Esophagus muscularis mucosa (tissue), 4 donors: ENCODE results near the gene XRN1. TPM values are rescaled to one million over a fixed set of nuclear protein-coding genes. Genes with fewer than 3 reads are reported as not detected.

ENCODE experiments used
- DNase-seq: peaks from one replicate; pipeline ENCODE4 v3.0.0-alpha.2; 2017; ENCODE audit errors: extremely low spot score
- H3K27ac ChIP-seq, 4 donors: fragments of 200-600 bp; sonication (generic); replicated peaks in 1 of 4; 1 replicate in 3 of 4; 2 replicates in 1 of 4; pipeline ENCODE4 v1.5.1; 2016 to 2019; ENCODE audit warnings: mild to moderate bottlenecking in 1 of 4
- H3K27me3 ChIP-seq, 4 donors: fragments of 200-600 bp; sonication (generic); one replicate each; pipeline versions ENCODE4 v1.5.1 to v1.6.0; 2016 to 2019
- H3K36me3 ChIP-seq, 4 donors: fragments of 200-600 bp; sonication (generic); one replicate each; pipeline ENCODE4 v1.5.1; 2016 to 2019
- H3K4me1 ChIP-seq, 4 donors: fragments of 200-600 bp; sonication (generic); one replicate each; pipeline ENCODE4 v1.5.1; 2016 to 2019
- H3K4me3 ChIP-seq, 4 donors: fragments of 200-600 bp; sonication (generic); 1 replicate in 2 of 4; 2 replicates in 2 of 4; pipeline ENCODE4 v1.5.1; 2016 to 2019; ENCODE audit warnings: mild to moderate bottlenecking in 4 of 4, moderate library complexity in 1 of 4
- H3K9me3 ChIP-seq, 4 donors: fragments of 200-600 bp; sonication (generic); 1 replicate in 3 of 4; 2 replicates in 1 of 4; pipeline ENCODE4 v1.5.1; 2016 to 2019
- EP300 ChIP-seq: sonication (generic); formaldehyde crosslinking; IDR thresholded peaks from one replicate; pipeline ENCODE4 v1.6.1; 2017; ENCODE audit warnings: antibody characterized with exemption
- POLR2A ChIP-seq: fragments of 450-650 bp; IDR thresholded peaks from one replicate; pipeline ENCODE4 v1.6.1; 2017; ENCODE audit warnings: antibody characterized with exemption, moderate library complexity, mild to moderate bottlenecking, low read depth
- POLR2AphosphoS5 ChIP-seq, 2 donors: sonication (generic); formaldehyde crosslinking; IDR thresholded peaks; one replicate each; pipeline ENCODE4 v1.6.1; 2017; ENCODE audit warnings: antibody characterized with exemption in 2 of 2
- WGBS: methylation state at CpG from one replicate; pipeline ENCODE4 v1.1.5; 2018; 5-methylcytosine and 5-hydroxymethylcytosine counted together
- intact Hi-C: fragments of 100-400 bp; cut with DNase I; formaldehyde crosslinking; loops from one replicate; pipeline ENCODE4 v1.15.1; 2023
- total RNA-seq, 4 donors: library from RNA; depleted of rRNA; stranded (reverse); fragments of >200 nt; gene quantifications; one replicate each; pipeline versions ENCODE4 v1.1.0 to v1.2.1, GENCODE V29; 2016
- TF ChIP-seq, protein P1 (sequence below), 3 experiments: fragments of 200-600 bp in 2 of 3; fragments of 450-650 bp in 1 of 3; sonication (generic) in 2 of 3; IDR thresholded peaks; one replicate each; pipeline ENCODE4 v1.5.1; 2017 to 2019; ENCODE audit warnings: antibody characterized with exemption in 3 of 3, mild to moderate bottlenecking in 2 of 3, moderate library complexity in 1 of 3

XRN1 gene
- total RNA-seq, 4 donors from 2014 or later = 31.4 to 40.7 (median 34.9) TPM

DNA sequence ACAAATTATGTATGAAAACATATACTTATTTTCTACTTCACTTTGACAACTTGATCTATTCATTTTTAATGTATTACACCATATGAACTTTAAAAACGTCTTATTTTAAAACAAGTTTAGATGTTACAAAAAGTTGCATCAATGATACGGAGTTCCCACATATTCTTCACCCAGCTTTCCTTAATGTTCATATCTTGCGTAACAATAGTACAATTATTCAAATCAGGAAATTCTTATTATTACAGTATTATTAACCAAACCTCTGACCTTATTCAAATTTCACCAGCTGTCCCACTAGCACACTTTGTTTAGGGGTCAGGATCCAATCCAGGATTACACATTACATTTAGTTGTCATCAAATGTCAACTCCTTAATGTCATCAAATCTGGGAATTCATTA is 12.9 kb upstream of the XRN1 start:
- H3K36me3 ChIP-seq = peaks cover 6 to 61% (median 33%) of the 10 kb centered on the region in 4 donors
- 92% methylated on average over 3 of the region's 3 CpGs for WGBS
- intact Hi-C loops = no loop called here
- H3K4me1 ChIP-seq = no peaks in the 10 kb centered on the region
- no peak overlapping the region for H3K4me3 ChIP-seq
- no peaks in the 10 kb centered on the region for H3K9me3 ChIP-seq
- no peak overlapping the region for H3K27ac ChIP-seq
- DNase-seq = no peak
- H3K27me3 ChIP-seq = no peaks in the 10 kb centered on the region
- TF ChIP-seq EP300 (no peak), POLR2AphosphoS5 (IDR thresholded peaks at IDR 0.05) (no peak), POLR2A (no peak)
- TF ChIP-seq, protein P1, sequence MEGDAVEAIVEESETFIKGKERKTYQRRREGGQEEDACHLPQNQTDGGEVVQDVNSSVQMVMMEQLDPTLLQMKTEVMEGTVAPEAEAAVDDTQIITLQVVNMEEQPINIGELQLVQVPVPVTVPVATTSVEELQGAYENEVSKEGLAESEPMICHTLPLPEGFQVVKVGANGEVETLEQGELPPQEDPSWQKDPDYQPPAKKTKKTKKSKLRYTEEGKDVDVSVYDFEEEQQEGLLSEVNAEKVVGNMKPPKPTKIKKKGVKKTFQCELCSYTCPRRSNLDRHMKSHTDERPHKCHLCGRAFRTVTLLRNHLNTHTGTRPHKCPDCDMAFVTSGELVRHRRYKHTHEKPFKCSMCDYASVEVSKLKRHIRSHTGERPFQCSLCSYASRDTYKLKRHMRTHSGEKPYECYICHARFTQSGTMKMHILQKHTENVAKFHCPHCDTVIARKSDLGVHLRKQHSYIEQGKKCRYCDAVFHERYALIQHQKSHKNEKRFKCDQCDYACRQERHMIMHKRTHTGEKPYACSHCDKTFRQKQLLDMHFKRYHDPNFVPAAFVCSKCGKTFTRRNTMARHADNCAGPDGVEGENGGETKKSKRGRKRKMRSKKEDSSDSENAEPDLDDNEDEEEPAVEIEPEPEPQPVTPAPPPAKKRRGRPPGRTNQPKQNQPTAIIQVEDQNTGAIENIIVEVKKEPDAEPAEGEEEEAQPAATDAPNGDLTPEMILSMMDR (IDR thresholded peaks at IDR 0.05) = no peak

DNA sequence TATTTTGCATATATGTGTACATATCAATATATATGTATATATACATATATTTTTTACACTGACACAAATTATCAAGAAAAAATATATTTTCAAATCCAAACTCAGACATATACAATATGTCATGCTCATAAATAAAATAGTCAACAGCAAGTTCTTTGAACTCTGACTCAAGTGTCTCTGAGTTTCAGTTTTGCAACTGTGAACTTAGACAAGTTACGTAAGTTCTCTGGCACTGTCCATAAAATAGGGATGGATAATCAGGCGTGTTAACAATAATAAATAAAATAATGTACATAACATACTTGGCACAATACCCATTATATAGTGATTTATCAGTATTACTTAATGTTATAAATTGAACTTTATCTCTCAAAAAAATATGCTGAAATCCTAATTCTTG is 12.1 kb upstream of the XRN1 start:
- no peak for DNase-seq
- Histone ChIP-seq H3K27me3 (no peaks in the 10 kb centered on the region), H3K27ac (no peak overlapping the region), H3K36me3 (peaks cover 6 to 55% (median 30%) of the 10 kb centered on the region in 4 donors), H3K4me3 (no peak overlapping the region), H3K9me3 (no peaks in the 10 kb centered on the region), H3K4me1 (no peaks in the 10 kb centered on the region)
- 92% methylated on average over 2 of the region's 2 CpGs for WGBS
- no peak for TF ChIP-seq POLR2AphosphoS5 (IDR thresholded peaks at IDR 0.05)
- TF ChIP-seq, protein P1 (IDR thresholded peaks at IDR 0.05) = no peak
- no peak for TF ChIP-seq EP300
- TF ChIP-seq POLR2A = no peak
- intact Hi-C loops = no loop called here

GRCh38 chr3:142459096-142459495 is 11.3 kb upstream of the XRN1 start:
- intact Hi-C loops = no loop called here
- WGBS = 92% methylated on average over 3 of the region's 3 CpGs
- no peak for DNase-seq
- Histone ChIP-seq H3K27ac (no peak overlapping the region), H3K9me3 (no peaks in the 10 kb centered on the region), H3K27me3 (no peaks in the 10 kb centered on the region), H3K36me3 (peaks cover 6 to 47% (median 27%) of the 10 kb centered on the region in 4 donors), H3K4me1 (no peaks in the 10 kb centered on the region), H3K4me3 (no peak overlapping the region)
- no peak for TF ChIP-seq EP300
- TF ChIP-seq, protein P1 (IDR thresholded peaks at IDR 0.05) = no peak
- TF ChIP-seq POLR2AphosphoS5 (IDR thresholded peaks at IDR 0.05) = no peak
- no peak for TF ChIP-seq POLR2A

GRCh38 chr3:142450881-142451280 is 3.0 kb upstream of the XRN1 start:
- no peaks in the 10 kb centered on the region for H3K27me3 ChIP-seq
- intact Hi-C loops = no loop called here
- H3K36me3 ChIP-seq = peaks cover 0 to 27% (median 16%) of the 10 kb centered on the region in 4 donors
- H3K9me3 ChIP-seq = no peaks in the 10 kb centered on the region
- TF ChIP-seq POLR2AphosphoS5 (IDR thresholded peaks at IDR 0.05) (no peak), EP300 (no peak), POLR2A (no peak)
- TF ChIP-seq, protein P1 (IDR thresholded peaks at IDR 0.05) = no peak
- no peak overlapping the region for H3K27ac ChIP-seq
- DNase-seq = no peak
- WGBS = 95% methylated on average over 5 of the region's 5 CpGs
- H3K4me1 ChIP-seq = peaks cover 14 to 17% (median 15%) of the 10 kb centered on the region in 4 donors
- no peak overlapping the region for H3K4me3 ChIP-seq

GRCh38 chr3:142450189-142450588 is 2.4 kb upstream of the XRN1 start:
- Histone ChIP-seq H3K36me3 (peaks cover 0 to 27% (median 15%) of the 10 kb centered on the region in 4 donors), H3K27ac (no peak overlapping the region), H3K4me1 (peaks cover 17 to 24% (median 22%) of the 10 kb centered on the region in 4 donors), H3K9me3 (no peaks in the 10 kb centered on the region), H3K27me3 (no peaks in the 10 kb centered on the region), H3K4me3 (no peak overlapping the region)
- TF ChIP-seq, protein P1 (IDR thresholded peaks at IDR 0.05) = no peak
- TF ChIP-seq EP300 = no peak
- TF ChIP-seq POLR2AphosphoS5 (IDR thresholded peaks at IDR 0.05) = no peak
- no peak for TF ChIP-seq POLR2A
- DNase-seq = no peak
- WGBS = 83% methylated on average over 3 of the region's 3 CpGs
- intact Hi-C loops = no loop called here
